Neutrophil (primary cell): ENCODE results near the gene PNMA8A.
"Not testable (repeated sequence)": the region's sequence is repeated elsewhere in the genome, so short reads cannot be mapped to it uniquely, and the experiment has no call there.

Experiments used
- H3K27ac ChIP-seq: fragments of 200-600 bp; sonication (generic); 2 replicates; pipeline ENCODE4 v1.5.1; 2016; ENCODE audit warnings: mild to moderate bottlenecking, moderate library complexity
- H3K27me3 ChIP-seq: fragments of 200-600 bp; sonication (generic); 2 replicates; pipeline ENCODE4 v1.6.0; 2016; ENCODE audit warnings: mild to moderate bottlenecking
- H3K36me3 ChIP-seq: fragments of 200-600 bp; sonication (generic); 2 replicates; pipeline ENCODE4 v1.5.1; 2017
- H3K4me1 ChIP-seq, 2 experiments: fragments of 200-600 bp in 1 of 2; sonication (generic) in 1 of 2; 1 replicate in 1 of 2; 2 replicates in 1 of 2; pipeline versions ENCODE4 v1.5.1 to v1.6.1; 2013 to 2016; ENCODE audit warnings: low read depth in 1 of 2, low read length in 1 of 2, mild to moderate bottlenecking in 1 of 2, moderate library complexity in 1 of 2; ENCODE audit not compliant: control insufficient read depth in 1 of 2, insufficient read depth in 1 of 2
- H3K4me3 ChIP-seq, 2 experiments: fragments of 200-600 bp in 1 of 2; sonication (generic) in 1 of 2; 1 replicate in 1 of 2; 2 replicates in 1 of 2; pipeline ENCODE4 v1.5.1; 2013 to 2016; ENCODE audit warnings: low read depth in 1 of 2, low read length in 1 of 2, mild to moderate bottlenecking in 1 of 2, moderate library complexity in 1 of 2
- H3K9me3 ChIP-seq: fragments of 200-600 bp; sonication (generic); 2 replicates; pipeline ENCODE4 v1.5.1; 2016
- CTCF ChIP-seq: fragments of 200-600 bp; sonication (generic); IDR thresholded peaks from 2 replicates; pipeline ENCODE4 v1.5.1; 2016; ENCODE audit warnings: antibody characterized with exemption

PNMA8A gene

DNA sequence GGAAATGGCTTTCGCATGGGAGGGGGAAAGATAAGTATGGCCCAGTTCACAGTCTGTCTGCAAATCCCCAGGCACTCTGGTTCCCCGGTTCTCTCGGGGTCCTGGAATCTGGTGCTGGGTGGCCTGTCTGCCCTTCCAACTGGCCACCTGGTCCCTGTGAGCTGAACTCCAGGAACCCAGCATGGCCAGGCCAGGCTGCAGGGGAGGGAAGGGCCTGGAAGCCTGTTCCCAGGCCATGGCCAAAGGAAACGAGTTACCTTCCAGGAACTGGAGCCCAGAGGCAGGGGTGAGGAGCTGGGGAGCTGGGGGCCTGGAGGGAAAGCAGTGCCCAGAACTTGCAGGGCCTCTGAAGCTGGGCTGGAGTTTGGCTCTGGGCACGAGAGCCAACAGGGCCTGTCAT lies 23.5 kb downstream of the PNMA8A start:
- TF ChIP-seq CTCF: no peak
- H3K27ac ChIP-seq: no peak overlapping the region
- peaks cover 27% of the 10 kb centered on the region for H3K27me3 ChIP-seq

GRCh38 chr19:46447006-46447405 lies 24.4 kb downstream of the PNMA8A start:
- H3K36me3 ChIP-seq: no peaks in the 10 kb centered on the region
- H3K27ac ChIP-seq: no peak overlapping the region
- no peaks in the 10 kb centered on the region for H3K4me1 ChIP-seq
- H3K27me3 ChIP-seq: peaks cover 22% of the 10 kb centered on the region
- no peaks in the 10 kb centered on the region for H3K9me3 ChIP-seq
- no peak for TF ChIP-seq CTCF
- no peak overlapping the region for H3K4me3 ChIP-seq

More for the DNA sequence above, 23.5 kb downstream of the PNMA8A start:
- H3K9me3 ChIP-seq: no peaks in the 10 kb centered on the region
- no peak overlapping the region for H3K4me3 ChIP-seq
- no peaks in the 10 kb centered on the region for H3K36me3 ChIP-seq
- no peaks in the 10 kb centered on the region for H3K4me1 ChIP-seq

GRCh38 chr19:46446021-46446420 lies 25.3 kb downstream of the PNMA8A start:
- Histone ChIP-seq H3K36me3 (no peaks in the 10 kb centered on the region), H3K4me3 (no peak overlapping the region), H3K27me3 (peaks cover 15% of the 10 kb centered on the region), H3K4me1 (no peaks in the 10 kb centered on the region), H3K27ac (no peak overlapping the region), H3K9me3 (no peaks in the 10 kb centered on the region)
- no peak for TF ChIP-seq CTCF

- Histone ChIP-seq H3K4me1 (no peaks in the 10 kb centered on the region), H3K27ac (no peak overlapping the region), H3K9me3 (no peaks in the 10 kb centered on the region), H3K36me3 (no peaks in the 10 kb centered on the region), H3K27me3 (peaks cover 12% of the 10 kb centered on the region), H3K4me3 (no peak overlapping the region)
- TF ChIP-seq CTCF: no peak
Observed at GRCh38 chr19:46442808-46443450, 28.4 kb downstream of the PNMA8A start.

GRCh38 chr19:46441866-46442265 lies 29.5 kb downstream of the PNMA8A start:
- no peak for TF ChIP-seq CTCF
- H3K4me3 ChIP-seq: no peak overlapping the region
- H3K4me1 ChIP-seq: no peaks in the 10 kb centered on the region
- no peak overlapping the region for H3K27ac ChIP-seq
- no peaks in the 10 kb centered on the region for H3K9me3 ChIP-seq
- H3K27me3 ChIP-seq: peaks cover 1% of the 10 kb centered on the region
- no peaks in the 10 kb centered on the region for H3K36me3 ChIP-seq

DNA sequence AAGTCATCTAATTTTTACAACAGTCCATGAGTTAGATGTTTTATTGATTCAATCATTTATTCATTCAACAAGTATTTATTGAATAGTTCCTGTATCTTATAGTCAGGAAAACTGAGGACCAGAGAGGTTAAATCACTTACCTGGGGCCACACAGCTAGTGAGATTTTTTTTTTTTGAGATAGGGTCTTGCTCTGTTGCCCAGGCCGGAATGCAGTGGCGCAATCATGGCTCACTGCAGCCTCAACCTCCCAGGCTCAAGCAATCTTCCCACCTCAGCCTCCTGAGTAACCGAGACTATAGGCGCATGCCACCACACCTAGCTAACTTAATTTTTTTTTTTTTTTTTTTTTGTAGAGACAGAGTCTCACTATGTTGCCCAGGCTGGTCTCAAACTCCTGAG lies 35.7 kb downstream of the PNMA8A start:
- H3K36me3 ChIP-seq, H3K4me1 ChIP-seq, H3K4me3 ChIP-seq, H3K27ac ChIP-seq, H3K9me3 ChIP-seq: not testable (repeated sequence)
- peaks cover 33% of the 10 kb centered on the region for H3K27me3 ChIP-seq
